H1 (cell line): ENCODE measurements around the gene ZNF525. TPM values are rescaled to one million over a fixed set of nuclear protein-coding genes. Genes with fewer than 3 reads are reported as not detected.

Source experiments
- CTCF ChIA-PET: fragments of 300-600 bp; sonication (Branson Sonifier 250); formaldehyde crosslinking; loops from one replicate; lab custom pipeline; 2021; ENCODE audit not compliant: partially characterized antibody; lab: Charles Lee
- POLR2A ChIA-PET: fragments of 300-600 bp; sonication (Branson Sonifier 250); formaldehyde crosslinking; loops from one replicate; lab custom pipeline; 2021; ENCODE audit warnings: inconsistent platforms; ENCODE audit not compliant: partially characterized antibody; lab: Charles Lee
- DNase-seq, 2 experiments: peaks; one replicate each; pipeline versions ENCODE4 v3.0.0 to v3.0.0-alpha.2; 2010 to 2022; ENCODE audit warnings: low spot score in 2 of 2, low read depth in 1 of 2, mixed read lengths in 1 of 2
- FAIRE-seq: peaks from 2 replicates; lab custom pipeline; 2011; peaks lifted over from hg19 to GRCh38; lab: Jason Lieb, UNC
- H2AFZ ChIP-seq: 2 replicates; pipeline ENCODE4 v1.8.1; 2012; ENCODE audit warnings: low read length, inconsistent platforms
- H2AK5ac ChIP-seq: 2 replicates; pipeline ENCODE4 v1.6.1; 2013; ENCODE audit warnings: low read depth, low read length
- H2BK120ac ChIP-seq: replicated peaks from 2 replicates; pipeline ENCODE3; 2013; ENCODE audit warnings: low read depth, low read length, inconsistent platforms
- H2BK12ac ChIP-seq: 2 replicates; pipeline ENCODE4 v1.6.1; 2013; ENCODE audit warnings: low read depth, low read length
- H2BK15ac ChIP-seq: 2 replicates; pipeline ENCODE4 v1.6.1; 2013; ENCODE audit warnings: low read length
- H2BK20ac ChIP-seq: 2 replicates; pipeline ENCODE4 v1.6.1; 2013; ENCODE audit warnings: low read length
- H2BK5ac ChIP-seq: 2 replicates; pipeline ENCODE4 v1.6.1; 2013; ENCODE audit warnings: low read depth, low read length
- H3K14ac ChIP-seq: 2 replicates; pipeline ENCODE4 v1.6.1; 2013; ENCODE audit warnings: inconsistent platforms; ENCODE audit not compliant: insufficient read length
- H3K18ac ChIP-seq: 2 replicates; pipeline ENCODE4 v1.6.1; 2013; ENCODE audit warnings: low read length; ENCODE audit errors: extremely low read depth
- H3K23ac ChIP-seq: 2 replicates; pipeline ENCODE4 v1.6.1; 2013; ENCODE audit warnings: inconsistent platforms; ENCODE audit not compliant: insufficient read length
- H3K23me2 ChIP-seq: 2 replicates; pipeline ENCODE4 v1.6.1; 2013; ENCODE audit warnings: low read depth, low read length
- H3K27ac ChIP-seq: 2 replicates; pipeline ENCODE4 v1.6.1; 2011; ENCODE audit warnings: low read depth, low read length, inconsistent platforms
- H3K27me3 ChIP-seq, 4 experiments: replicated peaks in 1 of 4; 1 replicate in 1 of 4; 2 replicates in 3 of 4; pipeline versions ENCODE4 v1.6.1 to v1.8.1; 2011 to 2013; ENCODE audit warnings: low read length in 3 of 4, mild to moderate bottlenecking in 3 of 4, inconsistent platforms in 2 of 4, mixed read lengths in 2 of 4, moderate library complexity in 1 of 4; ENCODE audit not compliant: control insufficient read depth in 3 of 4, insufficient read depth in 3 of 4; ENCODE audit errors: extremely low read depth in 1 of 4
- H3K36me3 ChIP-seq, 4 experiments: 2 replicates each; pipeline versions ENCODE4 v1.6.1 to v1.8.1; 2011 to 2013; ENCODE audit warnings: mild to moderate bottlenecking in 4 of 4, low read length in 3 of 4, moderate library complexity in 2 of 4, control low read depth in 1 of 4, inconsistent platforms in 1 of 4; ENCODE audit not compliant: insufficient read depth in 4 of 4, control insufficient read depth in 2 of 4
- H3K4ac ChIP-seq: replicated peaks from 2 replicates; pipeline ENCODE3; 2013; ENCODE audit warnings: low read length, low read depth, mixed read lengths, inconsistent platforms; ENCODE audit not compliant: insufficient read length
- H3K4me1 ChIP-seq, 4 experiments: replicated peaks in 1 of 4; 1 replicate in 1 of 4; 2 replicates in 3 of 4; pipeline versions ENCODE4 v1.6.1 to v1.8.1; 2011 to 2013; ENCODE audit warnings: low read length in 3 of 4, inconsistent platforms in 2 of 4, mixed read lengths in 1 of 4; ENCODE audit not compliant: insufficient read depth in 4 of 4, control insufficient read depth in 3 of 4
- H3K4me2 ChIP-seq, 2 experiments: 2 replicates each; pipeline versions ENCODE4 v1.6.1 to v1.8.1; 2011 to 2013; ENCODE audit warnings: low read depth in 2 of 2, low read length in 2 of 2, control low read depth in 1 of 2, inconsistent platforms in 1 of 2, mild to moderate bottlenecking in 1 of 2; ENCODE audit not compliant: insufficient read depth in 1 of 2
- H3K4me3 ChIP-seq, 4 experiments: fragments of 200-600, 300-600 bp in 1 of 4; sonication (generic), shearing (Covaris generic), sonication (Bioruptor Twin) in 1 of 4; 2 replicates each; pipeline versions ENCODE4 v1.5.1 to v1.8.1; 2011 to 2016; ENCODE audit warnings: low read length in 4 of 4, low read depth in 3 of 4, control low read depth in 2 of 4, inconsistent platforms in 2 of 4, mild to moderate bottlenecking in 2 of 4, mixed read lengths in 1 of 4, moderate library complexity in 1 of 4; ENCODE audit not compliant: insufficient read depth in 2 of 4; ENCODE audit errors: extremely low read depth in 1 of 4
- H3K56ac ChIP-seq: replicated peaks from 2 replicates; pipeline ENCODE3; 2013; ENCODE audit warnings: low read depth, mild to moderate bottlenecking, mixed read lengths, low read length, inconsistent platforms; ENCODE audit not compliant: insufficient read length
- H3K79me1 ChIP-seq: 2 replicates; pipeline ENCODE4 v1.6.1; 2013; ENCODE audit warnings: low read depth, low read length, control low read depth
- H3K79me2 ChIP-seq, 2 experiments: 2 replicates each; pipeline versions ENCODE4 v1.6.1 to v1.8.1; 2012 to 2013; ENCODE audit warnings: low read length in 2 of 2, mild to moderate bottlenecking in 2 of 2, inconsistent platforms in 1 of 2; ENCODE audit not compliant: insufficient read depth in 2 of 2, control insufficient read depth in 1 of 2
- H3K9ac ChIP-seq, 4 experiments: replicated peaks in 1 of 4; 1 replicate in 1 of 4; 2 replicates in 3 of 4; pipeline versions ENCODE4 v1.6.1 to v1.8.1; 2011 to 2013; ENCODE audit warnings: low read depth in 3 of 4, low read length in 3 of 4, control low read depth in 2 of 4, mild to moderate bottlenecking in 2 of 4, moderate library complexity in 2 of 4, inconsistent platforms in 1 of 4; ENCODE audit errors: extremely low read depth in 1 of 4
- H3K9me3 ChIP-seq, 2 experiments: 2 replicates each; pipeline versions ENCODE4 v1.6.1 to v1.8.1; 2012 to 2013; ENCODE audit warnings: mild to moderate bottlenecking in 2 of 2, moderate library complexity in 2 of 2, control low read depth in 1 of 2, inconsistent platforms in 1 of 2, low read depth in 1 of 2, low read length in 1 of 2, mixed read lengths in 1 of 2; ENCODE audit not compliant: insufficient read depth in 2 of 2
- H4K20me1 ChIP-seq, 2 experiments: replicated peaks in 1 of 2; 2 replicates each; pipeline versions ENCODE3 to v1.8.1; 2011 to 2013; ENCODE audit warnings: inconsistent platforms in 2 of 2, low read length in 2 of 2, mild to moderate bottlenecking in 1 of 2; ENCODE audit not compliant: insufficient read depth in 2 of 2, control insufficient read depth in 1 of 2
- H4K5ac ChIP-seq: 2 replicates; pipeline ENCODE4 v1.6.1; 2013; ENCODE audit warnings: low read length, low read depth, mixed read lengths, inconsistent platforms; ENCODE audit not compliant: insufficient read length
- H4K8ac ChIP-seq: 2 replicates; pipeline ENCODE4 v1.8.0; 2013; ENCODE audit warnings: mild to moderate bottlenecking, moderate library complexity, low read length, inconsistent platforms; ENCODE audit not compliant: insufficient read depth; ENCODE audit errors: extremely low read depth
- H4K91ac ChIP-seq: replicated peaks from 2 replicates; pipeline ENCODE3; 2013; ENCODE audit warnings: low read length, mixed read lengths, inconsistent platforms; ENCODE audit not compliant: insufficient read length
- POLR2A ChIP-seq, 2 experiments: IDR thresholded peaks; 1 replicate in 1 of 2; 2 replicates in 1 of 2; pipeline ENCODE4 v1.6.1; 2011; ENCODE audit warnings: low read depth in 2 of 2, low read length in 2 of 2, mild to moderate bottlenecking in 2 of 2; ENCODE audit errors: control extremely low read depth in 1 of 2
- ZNF274 ChIP-seq: IDR thresholded peaks from 2 replicates; pipeline ENCODE4 v1.7.0; 2012; ENCODE audit warnings: low read length, borderline replicate concordance; ENCODE audit errors: extremely low read depth
- WGBS, 2 experiments: shearing (Covaris generic) in 1 of 2; methylation state at CpG; one replicate each; pipeline versions ENCODE4 v1.1.6 to v1.1.7; 2013 to 2015; ENCODE audit warnings: low lambda C conversion rate in 2 of 2, mixed read lengths in 2 of 2, inconsistent platforms in 1 of 2, low coverage in 1 of 2, missing lambda C conversion rate in 1 of 2; ENCODE audit not compliant: insufficient replicate concordance in 2 of 2, insufficient coverage in 1 of 2, insufficient read length in 1 of 2; ENCODE audit errors: extremely low coverage in 1 of 2, missing lambda C conversion rate in 1 of 2; 5-methylcytosine and 5-hydroxymethylcytosine counted together
- polyA plus RNA-seq, 7 experiments: library from polyadenylated mRNA; depleted of rRNA in 3 of 7; stranded (reverse) in 5 of 7; unstranded in 2 of 7; fragments of >200 nt in 5 of 7; fragments of 200-250 nt in 2 of 7; gene quantifications; 1 replicate in 5 of 7; 2 replicates in 1 of 7; 4 replicates in 1 of 7; pipeline versions ENCODE4 v1.2.1 to v1.2.3, GENCODE V29; 2011 to 2013; ENCODE audit warnings: missing spikeins in 2 of 7, mixed read lengths in 2 of 7
- total RNA-seq: library from RNA; stranded (reverse); fragmentation: NEBNext Ultra II Directional; extraction: Animal tissue kit (Norgen Biotek cat#: 25700); gene quantifications from 2 replicates; pipeline ENCODE4 v1.2.1, GENCODE V29; 2021

ZNF525 gene
- total and polyA plus RNA-seq, 2 of the 8 experiments (the other 6 are each of a cell fraction or from before 2014, with no cell fraction given) = 8.2 to 63.4 TPM

GRCh38 chr19:53381376-53381775 lies 15.9 kb downstream of the ZNF525 start:
- H2BK120ac ChIP-seq = no peak overlapping the region
- no peak overlapping the region for H3K14ac ChIP-seq
- CTCF ChIA-PET = no interaction called here
- no peak overlapping the region for H4K91ac ChIP-seq
- no peak for DNase-seq
- H2AK5ac ChIP-seq = no peak overlapping the region
- no peaks in the 10 kb centered on the region for H3K79me1 ChIP-seq
- H3K4me1 ChIP-seq = no peaks in the 10 kb centered on the region
- TF ChIP-seq ZNF274 (peak; percentile 42; the same call in 1 of the 2 replicates), POLR2A (IDR thresholded peaks at IDR 0.05; ENCODE audit: control extremely low read depth in 1 of 2, low read depth in 2 of 2, low read length in 2 of 2) (no peak)
- TF ChIP-seq, all 59 proteins: peak for 1
- Histone ChIP-seq H3K4me3 (no peak overlapping the region), H2BK5ac (no peak overlapping the region), H3K27ac (no peak overlapping the region), H3K23me2 (no peaks in the 10 kb centered on the region), H3K18ac (no peak overlapping the region), H2BK20ac (no peak overlapping the region), H3K4ac (no peak overlapping the region), H3K27me3 (no peaks in the 10 kb centered on the region), H3K36me3 (peaks cover 4 to 86% (median 59%) of the 10 kb centered on the region in 4 experiments; a peak in 7 of 8 replicates), H2BK12ac (no peak overlapping the region), H4K8ac (no peak overlapping the region), H4K20me1 (no peaks in the 10 kb centered on the region), H3K4me2 (no peak overlapping the region), H2AFZ (no peak overlapping the region), H3K56ac (no peak overlapping the region), H3K23ac (no peak overlapping the region), H3K9me3 (peaks cover 31 to 41% of the 10 kb centered on the region in 2 experiments), H2BK15ac (no peak overlapping the region), H4K5ac (no peak overlapping the region), H3K79me2 (no peaks in the 10 kb centered on the region), H3K9ac (no peak overlapping the region)
- WGBS, 2 experiments = 100% methylated on average over 3 of the region's 3 CpGs; no CpG with 5 or more reads in 1 of the 2 experiments
- POLR2A ChIA-PET = interaction anchor here (1.1 kb wide), 1 partner anchor 8 kb away, joined by 3 read pairs; no protein-coding TSS in a partner anchor
- peak; percentile 55 for FAIRE-seq
